Body of pancreas (tissue), 4 donors: ENCODE data around the gene FOXN4. TPM values are rescaled to one million over a fixed set of nuclear protein-coding genes. Genes with fewer than 3 reads are reported as not detected.
A peak's percentile ranks its signal among the peaks of the same experiment; 100 is the strongest.

Experiments
- ATAC-seq: fragments of 150-250 bp; one replicate; pipeline ENCODE4 v1.9.1; 2016
- DNase-seq, 4 donors: peaks; one replicate each; pipeline ENCODE4 v3.0.0-alpha.2; 2019
- H3K27ac ChIP-seq, 4 donors: fragments of 200-600 bp; sonication (generic); 1 replicate in 3 of 4; 2 replicates in 1 of 4; pipeline versions ENCODE4 v1.5.1 to v1.6.1; 2016 to 2019; ENCODE audit warnings: mild to moderate bottlenecking in 1 of 4, mixed read lengths in 1 of 4, moderate library complexity in 1 of 4
- H3K27me3 ChIP-seq, 2 donors: fragments of 200-600 bp; sonication (generic); one replicate each; pipeline ENCODE4 v1.6.0; 2016; ENCODE audit warnings: mild to moderate bottlenecking in 1 of 2
- H3K36me3 ChIP-seq, 2 donors: fragments of 200-600 bp; sonication (generic); replicated peaks in 1 of 2; 2 replicates each; pipeline ENCODE4 v1.5.1; 2016; ENCODE audit warnings: low read depth in 2 of 2; ENCODE audit not compliant: insufficient read depth in 1 of 2
- H3K4me1 ChIP-seq: fragments of 200-600 bp; sonication (generic); one replicate; pipeline ENCODE4 v1.6.0; 2016
- H3K4me3 ChIP-seq, 2 donors: fragments of 200-600 bp; sonication (generic); 1 replicate in 1 of 2; 2 replicates in 1 of 2; pipeline ENCODE4 v1.5.1; 2016 to 2019
- H3K9me3 ChIP-seq, 3 donors: fragments of 200-600 bp; sonication (generic); 1 replicate in 2 of 3; 2 replicates in 1 of 3; pipeline ENCODE4 v1.5.1; 2016
- POLR2A ChIP-seq, 3 donors: fragments of 450-650 bp; IDR thresholded peaks; one replicate each; pipeline ENCODE4 v1.6.1; 2016; ENCODE audit warnings: antibody characterized with exemption in 3 of 3, mild to moderate bottlenecking in 2 of 3
- WGBS, 2 donors: methylation state at CpG; one replicate each; pipeline ENCODE4 v1.1.5; 2017; 5-methylcytosine and 5-hydroxymethylcytosine counted together
- intact Hi-C: fragments of 100-400 bp; cut with DNase I; formaldehyde crosslinking; loops from one replicate; pipeline ENCODE4 v1.15.1; 2023
- total RNA-seq, 2 donors: library from RNA; depleted of rRNA; stranded (reverse); fragments of >200 nt; gene quantifications; one replicate each; pipeline ENCODE4 v1.1.0, GENCODE V29; 2016
- TF ChIP-seq, protein P1 (sequence below), 7 experiments: fragments of 450-650 bp in 4 of 7; fragments of 200-600 bp in 3 of 7; sonication (generic) in 3 of 7; IDR thresholded peaks; one replicate each; pipeline ENCODE4 v1.5.1; 2016 to 2019; ENCODE audit warnings: antibody characterized with exemption in 7 of 7

Gene FOXN4
- total RNA-seq, 2 donors from 2014 or later, result not detected

DNA sequence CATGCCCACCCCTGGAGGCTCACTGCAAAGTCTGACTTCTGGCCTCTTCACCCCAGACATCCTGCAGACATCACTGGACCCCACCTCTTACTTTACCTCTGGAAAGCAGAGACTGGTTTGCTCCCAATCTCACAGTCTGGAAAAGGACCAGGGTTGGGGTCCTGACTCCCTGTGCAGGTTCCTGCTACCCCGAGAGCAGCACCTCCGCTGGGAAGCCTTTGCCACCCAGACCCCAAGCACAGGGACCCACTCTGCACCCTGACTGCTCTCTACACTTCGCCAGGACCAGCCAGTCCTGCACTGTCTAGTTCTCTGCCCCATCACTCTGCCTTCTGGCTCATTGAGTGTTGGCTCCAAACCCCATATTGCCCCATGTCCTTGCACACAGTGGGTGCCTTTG lies 16.0 kb downstream of the FOXN4 start:
- DNase-seq (no peak), ATAC-seq (no peak)
- 33 to 61% methylated on average over 1 to 3 of the region's 3 CpGs for WGBS, 2 donors
- intact Hi-C loops, result no loop called here
- H3K9me3 ChIP-seq, result no peaks in the 10 kb centered on the region
- no peak overlapping the region for H3K4me3 ChIP-seq
- no peaks in the 10 kb centered on the region for H3K27me3 ChIP-seq
- H3K4me1 ChIP-seq, result no peaks in the 10 kb centered on the region
- H3K27ac ChIP-seq, result no peak overlapping the region
- TF ChIP-seq POLR2A (IDR thresholded peaks at IDR 0.05), result no peak
- TF ChIP-seq, protein P1, sequence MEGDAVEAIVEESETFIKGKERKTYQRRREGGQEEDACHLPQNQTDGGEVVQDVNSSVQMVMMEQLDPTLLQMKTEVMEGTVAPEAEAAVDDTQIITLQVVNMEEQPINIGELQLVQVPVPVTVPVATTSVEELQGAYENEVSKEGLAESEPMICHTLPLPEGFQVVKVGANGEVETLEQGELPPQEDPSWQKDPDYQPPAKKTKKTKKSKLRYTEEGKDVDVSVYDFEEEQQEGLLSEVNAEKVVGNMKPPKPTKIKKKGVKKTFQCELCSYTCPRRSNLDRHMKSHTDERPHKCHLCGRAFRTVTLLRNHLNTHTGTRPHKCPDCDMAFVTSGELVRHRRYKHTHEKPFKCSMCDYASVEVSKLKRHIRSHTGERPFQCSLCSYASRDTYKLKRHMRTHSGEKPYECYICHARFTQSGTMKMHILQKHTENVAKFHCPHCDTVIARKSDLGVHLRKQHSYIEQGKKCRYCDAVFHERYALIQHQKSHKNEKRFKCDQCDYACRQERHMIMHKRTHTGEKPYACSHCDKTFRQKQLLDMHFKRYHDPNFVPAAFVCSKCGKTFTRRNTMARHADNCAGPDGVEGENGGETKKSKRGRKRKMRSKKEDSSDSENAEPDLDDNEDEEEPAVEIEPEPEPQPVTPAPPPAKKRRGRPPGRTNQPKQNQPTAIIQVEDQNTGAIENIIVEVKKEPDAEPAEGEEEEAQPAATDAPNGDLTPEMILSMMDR (IDR thresholded peaks at IDR 0.05), result no peak
- H3K36me3 ChIP-seq, result no peaks in the 10 kb centered on the region

DNA sequence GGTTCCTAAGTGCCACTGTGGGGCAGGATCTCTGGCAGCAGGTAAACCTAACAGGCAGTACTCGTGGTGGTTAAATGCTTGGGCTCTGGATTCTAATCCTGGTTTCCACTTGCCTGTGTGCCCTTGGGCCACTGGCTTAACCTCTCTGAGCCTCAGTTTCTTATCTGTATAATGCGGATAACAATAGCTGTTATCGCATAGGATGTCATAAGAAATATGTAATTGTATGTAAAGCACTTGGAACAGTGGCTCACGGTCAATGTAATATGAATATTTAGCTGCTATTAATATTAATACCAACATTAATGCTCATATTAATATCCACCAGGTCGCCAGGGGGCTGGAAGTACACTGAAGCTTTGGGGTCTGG lies 16.8 kb downstream of the FOXN4 start:
- no peaks in the 10 kb centered on the region for H3K27me3 ChIP-seq
- no peak for TF ChIP-seq POLR2A (IDR thresholded peaks at IDR 0.05)
- TF ChIP-seq, protein P1 (IDR thresholded peaks at IDR 0.05), result no peak
- H3K9me3 ChIP-seq, result no peaks in the 10 kb centered on the region
- no peak overlapping the region for H3K27ac ChIP-seq
- H3K4me3 ChIP-seq, result no peak overlapping the region
- no peak for ATAC-seq
- no peaks in the 10 kb centered on the region for H3K36me3 ChIP-seq
- intact Hi-C loops, result no loop called here
- H3K4me1 ChIP-seq, result no peaks in the 10 kb centered on the region
- WGBS, 2 donors, result 70 to 84% methylated on average over 5 of the region's 5 CpGs
- DNase-seq, result no peak

DNA sequence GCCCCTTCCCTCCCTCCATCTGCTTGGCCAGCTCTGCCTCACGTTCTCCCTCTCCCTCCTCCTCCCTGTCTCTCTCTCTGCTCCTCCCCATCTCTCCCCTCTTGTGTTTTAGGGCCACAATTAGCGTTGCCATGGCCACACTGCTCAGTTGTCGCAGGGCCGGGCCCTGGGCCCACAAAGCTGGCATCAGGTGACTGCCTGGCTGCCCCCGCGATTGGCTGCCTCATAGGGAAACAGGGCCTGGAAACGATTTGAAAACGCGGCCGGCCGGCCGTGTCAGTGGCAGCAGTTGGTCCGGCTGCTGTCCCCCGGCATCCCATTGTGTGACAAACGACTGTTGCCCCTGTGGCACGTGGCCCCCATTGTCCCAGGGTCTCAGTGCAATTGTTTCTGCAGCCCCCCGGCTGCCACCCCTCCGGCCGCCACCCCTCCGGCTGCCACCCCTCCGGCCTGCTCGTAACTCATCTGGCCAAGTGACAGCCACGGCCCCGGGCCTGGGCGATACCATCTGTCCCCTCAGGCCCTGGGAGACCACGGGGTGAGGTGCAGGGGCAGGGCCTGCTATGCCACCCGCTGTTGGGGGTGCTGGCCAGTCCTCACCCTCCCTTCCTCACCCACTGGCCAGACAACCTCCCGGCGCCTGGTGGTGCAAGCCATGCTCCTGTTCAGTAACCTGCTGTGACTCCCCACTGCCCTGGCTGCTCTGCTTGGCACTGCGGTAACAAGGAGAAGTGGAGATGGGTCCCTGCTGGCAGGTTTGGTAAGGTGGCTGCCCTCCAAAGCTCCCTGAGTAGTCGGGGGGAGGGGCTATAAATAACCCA lies 17.4 kb downstream of the FOXN4 start:
- Histone ChIP-seq H3K27me3 (no peaks in the 10 kb centered on the region), H3K36me3 (no peaks in the 10 kb centered on the region), H3K4me3 (no peak overlapping the region), H3K27ac (no peak overlapping the region), H3K4me1 (no peaks in the 10 kb centered on the region), H3K9me3 (no peaks in the 10 kb centered on the region)
- no peak for TF ChIP-seq POLR2A (IDR thresholded peaks at IDR 0.05)
- TF ChIP-seq, protein P1 (IDR thresholded peaks at IDR 0.05), result no peak
- intact Hi-C loops, result no loop called here
- DNase-seq, result peak; percentile 28 to 64 (median 50)
- ATAC-seq, result peak; percentile 75
- WGBS, 2 donors, result 16 to 17% methylated on average over 6 to 31 of the region's 31 CpGs

DNA sequence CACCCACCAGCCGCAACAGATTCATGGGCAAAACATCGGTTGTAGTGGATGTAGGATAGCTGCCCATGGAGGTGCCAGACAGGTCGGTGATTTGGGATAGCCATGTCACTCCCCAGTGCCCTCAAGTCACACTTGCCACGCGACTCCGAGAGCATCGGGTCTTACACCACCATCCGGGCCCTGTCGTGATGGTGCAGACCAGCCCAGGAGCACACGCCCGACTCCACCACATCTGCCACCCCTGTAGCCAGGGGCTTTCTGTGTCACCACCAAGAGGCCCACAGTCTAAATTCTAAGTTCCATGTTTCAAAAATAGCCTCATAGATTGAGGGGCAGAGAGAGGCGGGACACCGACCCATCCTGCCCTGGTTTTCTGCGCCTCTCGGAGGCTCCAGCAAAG lies 18.0 kb downstream of the FOXN4 start:
- H3K4me3 ChIP-seq, result no peak overlapping the region
- H3K36me3 ChIP-seq, result no peaks in the 10 kb centered on the region
- WGBS, 2 donors, result 57 to 64% methylated on average over 7 to 15 of the region's 15 CpGs
- H3K9me3 ChIP-seq, result no peaks in the 10 kb centered on the region
- no peak for DNase-seq
- ATAC-seq, result no peak
- TF ChIP-seq, protein P1 (IDR thresholded peaks at IDR 0.05), result no peak
- TF ChIP-seq POLR2A (IDR thresholded peaks at IDR 0.05), result no peak
- H3K4me1 ChIP-seq, result no peaks in the 10 kb centered on the region
- intact Hi-C loops, result no loop called here
- no peak overlapping the region for H3K27ac ChIP-seq
- H3K27me3 ChIP-seq, result no peaks in the 10 kb centered on the region

DNA sequence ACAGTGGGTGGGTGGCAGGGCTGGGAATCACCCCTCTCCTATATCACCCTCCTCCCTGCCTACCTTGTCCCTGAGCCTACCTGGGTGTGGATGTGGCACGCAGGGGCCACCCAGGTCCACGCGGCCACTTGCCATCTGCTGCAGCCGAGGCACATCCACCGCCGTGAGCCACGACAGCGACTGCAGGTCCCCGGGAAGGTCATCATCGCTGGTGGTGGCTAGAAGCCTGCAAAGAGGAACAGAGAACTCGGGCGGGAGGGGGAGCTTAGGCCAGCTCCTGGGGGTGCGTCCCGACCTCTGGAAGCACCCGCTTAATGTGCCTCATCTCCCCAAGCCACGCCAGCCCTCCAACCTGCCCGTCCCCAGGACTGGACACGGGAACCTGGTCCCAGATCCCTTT lies 19.0 kb downstream of the FOXN4 start:
- Histone ChIP-seq H3K27ac (no peak overlapping the region), H3K4me1 (no peaks in the 10 kb centered on the region), H3K4me3 (no peak overlapping the region), H3K36me3 (no peaks in the 10 kb centered on the region), H3K9me3 (no peaks in the 10 kb centered on the region), H3K27me3 (no peaks in the 10 kb centered on the region)
- TF ChIP-seq POLR2A (IDR thresholded peaks at IDR 0.05), result no peak
- TF ChIP-seq, protein P1 (IDR thresholded peaks at IDR 0.05), result no peak
- intact Hi-C loops, result no loop called here
- WGBS, 2 donors, result 86 to 87% methylated on average over 17 to 18 of the region's 18 CpGs
- DNase-seq (no peak), ATAC-seq (no peak)
